IMR-90 (cell line): ENCODE data around the gene FOXD3. TPM values are rescaled to one million over a fixed set of nuclear protein-coding genes. Genes with fewer than 3 reads are reported as not detected.

Experiments used
- ATAC-seq: fragments of 200-7000 bp; cut with Tn5 transposase; 2 replicates; pipeline ENCODE4 v1.9.1; 2020; ENCODE audit warnings: low read depth, mild to moderate bottlenecking, moderate library complexity
- BruUV-seq: library from RNA; stranded (reverse); fragments of 400-500 nt; replicated peaks from 2 replicates; lab custom pipeline; 2021; lab: Mats Ljungman, UMichigan
- CTCF ChIA-PET: fragments of 300-600 bp; formaldehyde crosslinking; extraction: SDS; loops from one replicate; lab custom pipeline; 2021; ENCODE audit warnings: antibody characterized with exemption; lab: Yijun Ruan, JAX
- POLR2A ChIA-PET: fragments of 300-600 bp; sonication (Branson Sonifier 250); formaldehyde crosslinking; loops from one replicate; lab custom pipeline; 2022; ENCODE audit warnings: antibody characterized with exemption; ENCODE audit not compliant: unreplicated experiment; lab: Charles Lee
- DNase-seq: peaks from one replicate; pipeline ENCODE4 v3.0.0; 2013
- H2AFZ ChIP-seq: replicated peaks from 2 replicates; pipeline ENCODE3; 2013; ENCODE audit warnings: low read length, mild to moderate bottlenecking; ENCODE audit not compliant: poor library complexity
- H2AK5ac ChIP-seq: 2 replicates; pipeline ENCODE4 v1.6.1; 2013; ENCODE audit warnings: low read depth, low read length, inconsistent platforms
- H2AK9ac ChIP-seq: replicated peaks from 2 replicates; pipeline ENCODE3; 2013; ENCODE audit warnings: mild to moderate bottlenecking, low read depth, low read length, moderate library complexity; ENCODE audit not compliant: poor library complexity
- H2BK120ac ChIP-seq: 2 replicates; pipeline ENCODE4 v1.6.1; 2013; ENCODE audit warnings: low read depth, low read length, inconsistent platforms
- H2BK15ac ChIP-seq: 3 replicates; pipeline ENCODE4 v1.6.1; 2013; ENCODE audit warnings: low read depth, low read length, inconsistent platforms
- H2BK20ac ChIP-seq: 2 replicates; pipeline ENCODE4 v1.6.1; 2013; ENCODE audit warnings: low read depth, mild to moderate bottlenecking, inconsistent platforms, low read length, moderate library complexity
- H2BK5ac ChIP-seq: 2 replicates; pipeline ENCODE4 v1.6.1; 2013; ENCODE audit warnings: mild to moderate bottlenecking, low read depth, low read length, inconsistent platforms; ENCODE audit not compliant: poor library complexity, severe bottlenecking
- H3K14ac ChIP-seq: replicated peaks from 2 replicates; pipeline ENCODE4 v1.6.1; 2013; ENCODE audit warnings: low read depth, low read length, inconsistent platforms
- H3K18ac ChIP-seq: 2 replicates; pipeline ENCODE4 v1.6.1; 2013; ENCODE audit warnings: low read depth, low read length, control low read depth
- H3K23ac ChIP-seq: 2 replicates; pipeline ENCODE4 v1.6.1; 2013; ENCODE audit warnings: low read depth, low read length, inconsistent platforms
- H3K27ac ChIP-seq: 2 replicates; pipeline ENCODE4 v1.5.1; 2013; ENCODE audit warnings: mild to moderate bottlenecking, control low read depth, low read length; ENCODE audit not compliant: insufficient read depth
- H3K27me3 ChIP-seq: 2 replicates; pipeline ENCODE4 v1.6.1; 2013; ENCODE audit warnings: low read length; ENCODE audit not compliant: control insufficient read depth, insufficient read depth
- H3K36me3 ChIP-seq: 2 replicates; pipeline ENCODE4 v1.6.1; 2013; ENCODE audit warnings: low read length, mixed read lengths; ENCODE audit not compliant: control insufficient read depth, insufficient read depth
- H3K4ac ChIP-seq: 2 replicates; pipeline ENCODE4 v1.6.1; 2013; ENCODE audit warnings: low read depth, low read length, inconsistent platforms
- H3K4me1 ChIP-seq: 2 replicates; pipeline ENCODE4 v1.6.1; 2013; ENCODE audit warnings: low read length, mixed read lengths; ENCODE audit not compliant: control insufficient read depth, insufficient read depth
- H3K4me2 ChIP-seq: 2 replicates; pipeline ENCODE4 v1.6.1; 2013; ENCODE audit warnings: low read depth, mild to moderate bottlenecking, control low read depth, low read length, moderate library complexity
- H3K4me3 ChIP-seq: 2 replicates; pipeline ENCODE4 v1.5.1; 2013; ENCODE audit warnings: low read depth, mild to moderate bottlenecking, control low read depth, low read length, moderate library complexity; ENCODE audit not compliant: insufficient read depth
- H3K56ac ChIP-seq: 2 replicates; pipeline ENCODE4 v1.6.1; 2013; ENCODE audit warnings: low read length, inconsistent platforms; ENCODE audit not compliant: insufficient read depth; ENCODE audit errors: extremely low read depth
- H3K79me1 ChIP-seq, 2 experiments: 2 replicates each; pipeline ENCODE4 v1.6.1; 2013; ENCODE audit warnings: low read length in 2 of 2, inconsistent platforms in 1 of 2, low read depth in 1 of 2
- H3K9ac ChIP-seq: 2 replicates; pipeline ENCODE4 v1.6.1; 2013; ENCODE audit warnings: low read depth, low read length, control low read depth
- H3K9me1 ChIP-seq: 2 replicates; pipeline ENCODE4 v1.6.1; 2013; ENCODE audit warnings: low read length, inconsistent platforms; ENCODE audit not compliant: insufficient read depth
- H3K9me3 ChIP-seq: 2 replicates; pipeline ENCODE4 v1.6.1; 2013; ENCODE audit warnings: low read length; ENCODE audit not compliant: control insufficient read depth, insufficient read depth
- H4K20me1 ChIP-seq: 2 replicates; pipeline ENCODE4 v1.6.1; 2013; ENCODE audit warnings: low read length, inconsistent platforms; ENCODE audit not compliant: insufficient read depth
- H4K5ac ChIP-seq: 2 replicates; pipeline ENCODE4 v1.6.1; 2013; ENCODE audit warnings: mild to moderate bottlenecking, low read depth, low read length, control low read depth
- H4K8ac ChIP-seq, 2 experiments: 2 replicates each; pipeline ENCODE4 v1.6.1; 2013; ENCODE audit warnings: low read depth in 2 of 2, low read length in 2 of 2, control low read depth in 1 of 2, inconsistent platforms in 1 of 2
- H4K91ac ChIP-seq: 2 replicates; pipeline ENCODE4 v1.6.1; 2013; ENCODE audit warnings: low read depth, low read length, inconsistent platforms; ENCODE audit not compliant: insufficient read depth
- NFE2L2 ChIP-seq: fragments of 150-350 bp; IDR thresholded peaks from 2 replicates; pipeline ENCODE4 v1.6.1; 2016; ENCODE audit warnings: low read depth, mild to moderate bottlenecking, low read length
- RFX5 ChIP-seq: IDR thresholded peaks from 2 replicates; pipeline ENCODE4 v1.8.0; 2012; ENCODE audit warnings: low read depth, mild to moderate bottlenecking, low read length, moderate library complexity
- WGBS, 2 experiments: methylation state at CpG; one replicate each; pipeline versions ENCODE4 v1.1.5 to v1.1.7; 2013; ENCODE audit warnings: missing lambda C conversion rate in 2 of 2; ENCODE audit not compliant: insufficient read length in 1 of 2; ENCODE audit errors: extremely low coverage in 2 of 2; 5-methylcytosine and 5-hydroxymethylcytosine counted together
- dilution Hi-C: fragments of 300-500 bp; cut with HindIII; formaldehyde crosslinking; loops from one replicate; pipeline ENCODE4 v1.14.3; 2018; ENCODE audit warnings: low sequenced_read_pairs; ENCODE audit not compliant: unreplicated experiment
- in situ Hi-C: fragments of 300-500 bp; cut with MboI; formaldehyde crosslinking; loops from 3 replicates; pipeline ENCODE4 v1.14.3; 2019; ENCODE audit warnings: low sequenced_read_pairs, inconsistent platforms, mixed read lengths
- intact Hi-C: fragments of 100-400 bp; cut with micrococcal nuclease; formaldehyde crosslinking; loops from 2 replicates; pipeline ENCODE4 v1.10.0; 2022
- polyA plus RNA-seq, 3 experiments: library from polyadenylated mRNA; depleted of rRNA; stranded (reverse); fragments of >200 nt; gene quantifications; 2 replicates each; pipeline ENCODE4 v1.2.3, GENCODE V29; 2012; ENCODE audit warnings: low replicate concordance in 1 of 3
- total RNA-seq: library from RNA; depleted of rRNA; stranded (reverse); fragments of >200 nt; gene quantifications from 2 replicates; pipeline ENCODE4 v1.2.3, GENCODE V29; 2012

The FOXD3 gene
- total and polyA plus RNA-seq, 2 of the 4 experiments (the other 2 are of a cell fraction): not detected

GRCh38 chr1:63274979-63275378 is 47.4 kb upstream of the FOXD3 start:
- H3K79me1 ChIP-seq: no peaks in the 10 kb centered on the region
- WGBS, 2 experiments: 17% methylated on average over 1 of the region's 2 CpGs; no CpG with 5 or more reads in 1 of the 2 experiments
- H2AK5ac ChIP-seq: no peak overlapping the region
- intact Hi-C loops (no loop called here), dilution Hi-C loops (no loop called here), in situ Hi-C loops (no loop called here)
- H3K9me1 ChIP-seq: no peaks in the 10 kb centered on the region
- no peak overlapping the region for H2BK5ac ChIP-seq
- no peaks in the 10 kb centered on the region for H3K4me1 ChIP-seq
- H3K23ac ChIP-seq: no peak overlapping the region
- ChIA-PET CTCF (no interaction called here), POLR2A (no interaction called here)
- H2BK20ac ChIP-seq: no peak overlapping the region
- TF ChIP-seq RFX5 (no peak), NFE2L2 (no peak)
- no peak overlapping the region for H2BK120ac ChIP-seq
- DNase-seq: no peak
- H3K36me3 ChIP-seq: no peaks in the 10 kb centered on the region
- H3K4me2 ChIP-seq: no peak overlapping the region
- peaks cover 6% of the 10 kb centered on the region for H3K27me3 ChIP-seq
- H3K9ac ChIP-seq: no peak overlapping the region
- no peaks in the 10 kb centered on the region for H3K9me3 ChIP-seq
- H3K27ac ChIP-seq: no peak overlapping the region
- no peak for ATAC-seq
- H4K8ac ChIP-seq: no peak overlapping the region
- no peak overlapping the region for H4K5ac ChIP-seq
- no peak overlapping the region for H3K4ac ChIP-seq
- H3K14ac ChIP-seq: no peak overlapping the region
- no peaks in the 10 kb centered on the region for H4K20me1 ChIP-seq
- H3K4me3 ChIP-seq: no peak overlapping the region
- H4K91ac ChIP-seq: no peak overlapping the region
- no peak overlapping the region for H2AK9ac ChIP-seq
- no peak overlapping the region for H2BK15ac ChIP-seq
- no peak overlapping the region for H3K18ac ChIP-seq
- no TSS peak for BruUV-seq
- H3K56ac ChIP-seq: no peak overlapping the region
- H2AFZ ChIP-seq: no peak overlapping the region
